ENCODE results near the gene SLC16A1.

DNA sequence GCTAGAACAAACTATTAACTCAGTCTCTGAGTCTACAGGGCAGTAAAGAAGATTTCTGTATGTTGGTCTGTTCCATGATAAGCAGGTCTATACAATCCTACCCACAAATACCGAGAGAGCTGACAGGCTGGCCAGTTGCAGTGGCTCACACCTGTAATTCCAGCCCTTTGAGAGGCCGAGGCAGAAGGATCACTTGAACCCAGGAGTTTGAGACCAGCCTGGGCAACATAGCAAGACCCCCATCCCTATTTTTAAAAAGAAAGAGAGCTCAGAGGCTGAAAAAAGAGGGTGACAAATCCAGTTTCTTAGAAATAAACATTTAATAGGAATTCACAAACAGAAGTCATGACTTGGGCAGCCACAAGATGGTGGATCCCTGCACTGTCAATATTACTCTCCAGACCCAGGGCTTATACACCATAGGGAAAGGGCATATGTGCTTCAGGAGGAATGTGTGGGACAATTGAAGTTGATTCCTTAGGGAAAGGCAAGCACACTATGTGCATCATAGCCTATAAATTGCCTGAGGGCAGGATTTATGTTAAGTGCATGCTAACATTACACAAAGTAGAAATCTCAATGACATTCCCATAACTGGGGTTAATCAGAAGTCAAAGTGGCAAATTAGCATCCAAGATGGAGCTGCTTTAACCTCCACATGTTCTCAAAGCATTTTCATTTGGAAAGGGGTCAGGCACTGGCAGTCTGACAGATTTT is 66.8 kb downstream of the SLC16A1 start:
- TF ChIP-seq, protein P1, sequence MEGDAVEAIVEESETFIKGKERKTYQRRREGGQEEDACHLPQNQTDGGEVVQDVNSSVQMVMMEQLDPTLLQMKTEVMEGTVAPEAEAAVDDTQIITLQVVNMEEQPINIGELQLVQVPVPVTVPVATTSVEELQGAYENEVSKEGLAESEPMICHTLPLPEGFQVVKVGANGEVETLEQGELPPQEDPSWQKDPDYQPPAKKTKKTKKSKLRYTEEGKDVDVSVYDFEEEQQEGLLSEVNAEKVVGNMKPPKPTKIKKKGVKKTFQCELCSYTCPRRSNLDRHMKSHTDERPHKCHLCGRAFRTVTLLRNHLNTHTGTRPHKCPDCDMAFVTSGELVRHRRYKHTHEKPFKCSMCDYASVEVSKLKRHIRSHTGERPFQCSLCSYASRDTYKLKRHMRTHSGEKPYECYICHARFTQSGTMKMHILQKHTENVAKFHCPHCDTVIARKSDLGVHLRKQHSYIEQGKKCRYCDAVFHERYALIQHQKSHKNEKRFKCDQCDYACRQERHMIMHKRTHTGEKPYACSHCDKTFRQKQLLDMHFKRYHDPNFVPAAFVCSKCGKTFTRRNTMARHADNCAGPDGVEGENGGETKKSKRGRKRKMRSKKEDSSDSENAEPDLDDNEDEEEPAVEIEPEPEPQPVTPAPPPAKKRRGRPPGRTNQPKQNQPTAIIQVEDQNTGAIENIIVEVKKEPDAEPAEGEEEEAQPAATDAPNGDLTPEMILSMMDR (IDR thresholded peaks at IDR 0.05; ENCODE audit: low read depth, low read length): no peak
- no peak for TF ChIP-seq EZH2phosphoT487 (IDR thresholded peaks at IDR 0.05; ENCODE audit: low read depth)
